Measurements from ENCODE around the gene TRIM15.

TRIM15 gene

DNA sequence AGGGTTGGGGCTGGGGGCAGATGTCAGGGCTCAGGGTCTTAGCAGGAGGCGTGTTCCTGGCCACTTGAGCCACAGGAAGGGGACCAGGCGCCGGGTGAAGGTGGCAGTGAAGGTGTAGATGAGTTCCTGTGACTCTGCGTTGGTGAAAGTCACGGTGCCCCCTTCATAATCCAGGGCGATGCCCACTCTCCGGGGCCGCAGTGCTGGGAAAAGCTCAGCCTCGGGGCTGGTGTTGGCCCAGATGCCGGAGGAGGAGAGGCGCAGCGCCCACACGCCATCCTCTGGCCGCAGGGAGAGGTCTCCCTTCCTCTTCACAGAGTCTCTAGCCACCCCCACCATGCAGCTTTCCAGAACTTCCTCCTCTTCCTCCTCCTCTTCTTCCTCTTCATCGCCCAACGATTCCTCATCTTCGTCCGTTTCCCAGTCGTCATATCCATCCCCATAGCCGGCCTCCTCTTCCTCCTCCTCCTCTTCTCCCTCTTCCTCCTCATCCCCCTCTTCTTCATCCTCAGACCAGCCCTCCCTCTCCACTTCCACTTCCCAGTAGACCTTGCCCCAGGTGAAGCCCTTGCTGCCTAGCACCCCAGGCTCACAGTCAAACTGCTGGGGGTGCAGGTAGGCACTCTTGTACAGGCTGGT lies 22.6 kb downstream of the TRIM15 start:
- no peak overlapping the region for H3K27ac ChIP-seq (ENCODE audit: low read depth, low read length)
- peaks cover 23% of the 10 kb centered on the region; the same call in 1 of the 2 replicates for H3K36me3 ChIP-seq (ENCODE audit: low read length)
- no peak overlapping the region for H2AFZ ChIP-seq (ENCODE audit: low read depth, low read length, severe bottlenecking)
- H3K79me2 ChIP-seq (ENCODE audit: insufficient read depth, low read length), result no peaks in the 10 kb centered on the region
- H3F3A ChIP-seq (ENCODE audit: insufficient read depth), result 0 out of 2 replicates have a peak, but pooled peaks cover 4% of the 10 kb centered on the region
- no peaks in the 10 kb centered on the region for H3K9me2 ChIP-seq (replicated peaks; ENCODE audit: insufficient read depth, low read length)
- H4K20me1 ChIP-seq (ENCODE audit: low read depth, low read length), result 0 out of 2 replicates have a peak, but pooled peaks cover 3% of the 10 kb centered on the region
- no peak overlapping the region for H3K9ac ChIP-seq (ENCODE audit: low read length)
- no peaks in the 10 kb centered on the region; the same call in 1 of the 2 replicates for H3K9me3 ChIP-seq (ENCODE audit: insufficient read depth, low read length)
- H3K4me2 ChIP-seq (ENCODE audit: low read depth, low read length, poor library complexity, severe bottlenecking), result no peak overlapping the region
- no peak overlapping the region for H3K4me3 ChIP-seq (ENCODE audit: insufficient read depth, low read length, poor library complexity, severe bottlenecking)
- H3K27me3 ChIP-seq (ENCODE audit: low read length), result no peaks in the 10 kb centered on the region
- TF ChIP-seq EZH2phosphoT487 (conservative IDR thresholded peaks at IDR 0.05; ENCODE audit: low read length), result no peak
- TF ChIP-seq, protein P1, sequence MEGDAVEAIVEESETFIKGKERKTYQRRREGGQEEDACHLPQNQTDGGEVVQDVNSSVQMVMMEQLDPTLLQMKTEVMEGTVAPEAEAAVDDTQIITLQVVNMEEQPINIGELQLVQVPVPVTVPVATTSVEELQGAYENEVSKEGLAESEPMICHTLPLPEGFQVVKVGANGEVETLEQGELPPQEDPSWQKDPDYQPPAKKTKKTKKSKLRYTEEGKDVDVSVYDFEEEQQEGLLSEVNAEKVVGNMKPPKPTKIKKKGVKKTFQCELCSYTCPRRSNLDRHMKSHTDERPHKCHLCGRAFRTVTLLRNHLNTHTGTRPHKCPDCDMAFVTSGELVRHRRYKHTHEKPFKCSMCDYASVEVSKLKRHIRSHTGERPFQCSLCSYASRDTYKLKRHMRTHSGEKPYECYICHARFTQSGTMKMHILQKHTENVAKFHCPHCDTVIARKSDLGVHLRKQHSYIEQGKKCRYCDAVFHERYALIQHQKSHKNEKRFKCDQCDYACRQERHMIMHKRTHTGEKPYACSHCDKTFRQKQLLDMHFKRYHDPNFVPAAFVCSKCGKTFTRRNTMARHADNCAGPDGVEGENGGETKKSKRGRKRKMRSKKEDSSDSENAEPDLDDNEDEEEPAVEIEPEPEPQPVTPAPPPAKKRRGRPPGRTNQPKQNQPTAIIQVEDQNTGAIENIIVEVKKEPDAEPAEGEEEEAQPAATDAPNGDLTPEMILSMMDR (IDR thresholded peaks at IDR 0.05; ENCODE audit: insufficient read depth, low read length, poor library complexity, severe bottlenecking), result no peak

DNA sequence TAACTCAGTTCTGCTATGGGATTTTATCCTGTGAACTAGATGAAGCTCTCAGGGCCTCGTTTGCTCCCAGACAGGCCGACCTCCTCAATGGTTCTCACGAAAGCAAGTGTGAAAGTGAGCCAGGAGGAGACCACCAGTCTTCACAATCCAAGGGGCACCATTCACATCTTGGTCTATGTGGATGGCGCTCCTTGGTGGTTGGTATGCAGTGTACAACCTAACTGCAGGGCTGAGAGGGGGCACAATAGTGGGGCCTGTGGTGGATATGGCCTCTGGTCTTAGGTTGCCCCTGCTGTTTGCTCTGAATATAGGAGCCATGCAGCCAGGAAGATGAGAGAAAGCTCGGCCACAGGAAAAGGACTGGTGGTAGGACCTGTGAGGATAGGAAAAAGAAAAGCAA lies 25.2 kb downstream of the TRIM15 start:
- Histone ChIP-seq H3K9me3 (ENCODE audit: insufficient read depth, low read length) (no peaks in the 10 kb centered on the region), H3K27me3 (ENCODE audit: low read length) (no peaks in the 10 kb centered on the region), H3K79me2 (ENCODE audit: insufficient read depth, low read length) (no peaks in the 10 kb centered on the region), H3K27ac (ENCODE audit: low read depth, low read length) (no peak overlapping the region), H4K20me1 (ENCODE audit: low read depth, low read length) (0 out of 2 replicates have a peak, but pooled peaks cover 4% of the 10 kb centered on the region), H3K4me3 (ENCODE audit: insufficient read depth, low read length, poor library complexity, severe bottlenecking) (no peak overlapping the region), H3K4me2 (ENCODE audit: low read depth, low read length, poor library complexity, severe bottlenecking) (no peak overlapping the region), H3K36me3 (ENCODE audit: low read length) (peaks cover 26% of the 10 kb centered on the region; the same call in 1 of the 2 replicates), H3K9ac (ENCODE audit: low read length) (no peak overlapping the region), H3K9me2 (replicated peaks; ENCODE audit: insufficient read depth, low read length) (no peaks in the 10 kb centered on the region), H3F3A (ENCODE audit: insufficient read depth) (0 out of 2 replicates have a peak, but pooled peaks cover 4% of the 10 kb centered on the region), H2AFZ (ENCODE audit: low read depth, low read length, severe bottlenecking) (no peak overlapping the region)
- TF ChIP-seq EZH2phosphoT487 (conservative IDR thresholded peaks at IDR 0.05; ENCODE audit: low read length), result no peak
- TF ChIP-seq, protein P1 (IDR thresholded peaks at IDR 0.05; ENCODE audit: insufficient read depth, low read length, poor library complexity, severe bottlenecking), result no peak

DNA sequence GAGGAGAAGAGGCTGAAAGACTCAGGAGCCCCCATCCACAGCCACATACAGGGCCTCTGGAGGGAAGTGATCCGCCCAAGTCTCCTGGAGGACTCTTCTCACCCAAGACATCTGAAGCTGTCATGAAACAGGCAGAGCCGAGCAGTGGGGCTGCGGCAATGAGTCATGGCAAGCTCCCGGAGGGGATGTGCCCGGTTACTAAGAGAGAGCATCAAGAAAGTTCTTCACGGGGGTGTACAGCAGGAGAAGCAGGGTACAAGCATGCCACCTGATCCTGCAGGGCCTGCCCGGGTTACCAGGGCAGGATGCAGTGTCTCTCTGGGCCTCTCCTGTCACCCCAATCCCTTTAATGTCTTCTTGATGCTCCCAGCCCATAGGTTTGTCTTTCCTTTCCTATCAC lies 28.7 kb downstream of the TRIM15 start:
- H3F3A ChIP-seq (ENCODE audit: insufficient read depth), result 0 out of 2 replicates have a peak, but pooled peaks cover 3% of the 10 kb centered on the region
- H4K20me1 ChIP-seq (ENCODE audit: low read depth, low read length), result peaks cover 8% of the 10 kb centered on the region; the same call in 1 of the 2 replicates
- TF ChIP-seq, protein P1 (IDR thresholded peaks at IDR 0.05; ENCODE audit: insufficient read depth, low read length, poor library complexity, severe bottlenecking), result no peak
- TF ChIP-seq EZH2phosphoT487 (conservative IDR thresholded peaks at IDR 0.05; ENCODE audit: low read length), result no peak
- H3K9me3 ChIP-seq (ENCODE audit: insufficient read depth, low read length), result no peaks in the 10 kb centered on the region
- H3K4me2 ChIP-seq (ENCODE audit: low read depth, low read length, poor library complexity, severe bottlenecking), result no peak overlapping the region
- peaks cover 29% of the 10 kb centered on the region; the same call in 1 of the 2 replicates for H3K36me3 ChIP-seq (ENCODE audit: low read length)
- no peaks in the 10 kb centered on the region for H3K9me2 ChIP-seq (replicated peaks; ENCODE audit: insufficient read depth, low read length)
- H3K27me3 ChIP-seq (ENCODE audit: low read length), result no peaks in the 10 kb centered on the region
- no peak overlapping the region for H3K27ac ChIP-seq (ENCODE audit: low read depth, low read length)
- no peak overlapping the region for H3K4me3 ChIP-seq (ENCODE audit: insufficient read depth, low read length, poor library complexity, severe bottlenecking)
- H3K9ac ChIP-seq (ENCODE audit: low read length), result no peak overlapping the region
- no peaks in the 10 kb centered on the region for H3K79me2 ChIP-seq (ENCODE audit: insufficient read depth, low read length)
- no peak overlapping the region for H2AFZ ChIP-seq (ENCODE audit: low read depth, low read length, severe bottlenecking)
